Loucy (cell line): Measurements from ENCODE around the gene RNU2-1.

ENCODE experiments used
- CTCF ChIP-seq: fragments of 200-600 bp; sonication (generic); conservative IDR thresholded peaks from 2 replicates; pipeline ENCODE4 v1.5.1; 2014; ENCODE audit warnings: mild to moderate bottlenecking, antibody characterized with exemption, low read length
- EZH2phosphoT487 ChIP-seq: fragments of 200-600 bp; IDR thresholded peaks from 2 replicates; pipeline ENCODE4 v1.6.1; 2018; ENCODE audit warnings: antibody characterized with exemption, mild to moderate bottlenecking, moderate library complexity, borderline replicate concordance

DNA sequence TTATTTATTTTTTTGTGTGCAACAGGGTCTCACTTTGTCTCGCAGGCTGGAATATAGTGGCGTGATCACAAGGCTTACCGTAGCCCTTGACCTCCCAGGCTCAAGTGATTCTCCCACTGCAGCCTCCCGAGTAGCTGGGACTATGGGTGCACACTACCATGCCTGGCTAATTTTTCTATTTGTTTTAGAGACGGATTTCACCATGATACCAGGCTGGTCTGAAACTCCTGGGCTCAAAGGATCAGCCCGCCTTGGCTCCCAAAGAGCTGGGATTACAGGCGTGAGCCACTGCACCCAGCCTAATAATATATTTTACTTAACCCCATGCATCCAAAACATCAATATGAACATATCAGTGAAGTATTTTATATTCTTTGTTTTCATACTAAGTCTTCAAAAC lies 7.4 kb downstream of the RNU2-1 start:
- TF ChIP-seq CTCF (no peak), EZH2phosphoT487 (no peak)
